A673 (cell line): ENCODE results near the gene SLC34A2. TPM values are rescaled to one million over a fixed set of nuclear protein-coding genes. Genes with fewer than 3 reads are reported as not detected.

Experiments
- BruUV-seq: library from RNA; stranded (reverse); fragments of 400-500 nt; replicated peaks from 2 replicates; lab custom pipeline; 2021; lab: Mats Ljungman, UMichigan
- CTCF ChIA-PET: fragments of 300-600 bp; sonication (Branson Sonifier 250); formaldehyde crosslinking; loops from one replicate; lab custom pipeline; 2022; ENCODE audit warnings: antibody characterized with exemption; lab: Charles Lee
- POLR2A ChIA-PET: fragments of 300-600 bp; sonication (Branson Sonifier 250); formaldehyde crosslinking; loops from one replicate; lab custom pipeline; 2022; ENCODE audit warnings: antibody characterized with exemption; ENCODE audit not compliant: low non-redundant PET; lab: Charles Lee
- DNase-seq: peaks from one replicate; pipeline ENCODE4 v3.0.0-alpha.2; 2015; ENCODE audit warnings: low spot score
- H3K27ac ChIP-seq: fragments of 200-600 bp; sonication (generic); 2 replicates; pipeline ENCODE4 v1.5.1; 2016; ENCODE audit warnings: mixed run types, low read depth, mild to moderate bottlenecking, mixed read lengths, antibody characterized with exemption, low read length; ENCODE audit not compliant: poor library complexity, severe bottlenecking
- H3K27me3 ChIP-seq: fragments of 200-600 bp; sonication (generic); replicated peaks from 2 replicates; pipeline ENCODE4 v1.6.1; 2017; ENCODE audit warnings: mixed run types, low read depth, mild to moderate bottlenecking, mixed read lengths, antibody characterized with exemption, low read length; ENCODE audit not compliant: insufficient read depth, poor library complexity
- H3K36me3 ChIP-seq: fragments of 200-600 bp; sonication (generic); 2 replicates; pipeline ENCODE4 v1.6.1; 2016; ENCODE audit warnings: mixed run types, mild to moderate bottlenecking, mixed read lengths, antibody characterized with exemption, low read length; ENCODE audit not compliant: insufficient read depth, poor library complexity, severe bottlenecking
- H3K4me1 ChIP-seq: fragments of 200-600 bp; sonication (generic); 2 replicates; pipeline ENCODE4 v1.6.1; 2017; ENCODE audit warnings: mixed run types, mild to moderate bottlenecking, mixed read lengths, antibody characterized with exemption, low read length; ENCODE audit not compliant: insufficient read depth, poor library complexity, severe bottlenecking
- H3K4me3 ChIP-seq: fragments of 200-600 bp; sonication (generic); 2 replicates; pipeline ENCODE4 v1.5.1; 2016; ENCODE audit warnings: low read depth, mixed run types, mild to moderate bottlenecking, mixed read lengths, low read length; ENCODE audit not compliant: poor library complexity, severe bottlenecking
- H3K9me3 ChIP-seq: fragments of 200-600 bp; sonication (generic); 2 replicates; pipeline ENCODE4 v1.6.1; 2016; ENCODE audit warnings: mixed run types, low read depth, mild to moderate bottlenecking, mixed read lengths, antibody characterized with exemption, low read length; ENCODE audit not compliant: poor library complexity, severe bottlenecking
- CTCF ChIP-seq: fragments of 300-800, 200-600 bp; sonication (generic); conservative IDR thresholded peaks from 2 replicates; pipeline ENCODE4 v1.5.1; 2017; ENCODE audit warnings: low read depth, mild to moderate bottlenecking, antibody characterized with exemption, low read length, moderate library complexity, mixed read lengths
- EZH2 ChIP-seq: fragments of 200-600 bp; sonication (generic); IDR thresholded peaks from 2 replicates; pipeline ENCODE4 v1.6.1; 2017; ENCODE audit warnings: borderline replicate concordance, low read depth, mild to moderate bottlenecking, mixed read lengths, antibody characterized with exemption, low read length; ENCODE audit not compliant: poor library complexity, severe bottlenecking
- intact Hi-C: fragments of 100-400 bp; cut with micrococcal nuclease; formaldehyde crosslinking; loops from one replicate; pipeline ENCODE4 v1.10.0; 2022; ENCODE audit not compliant: unreplicated experiment
- total RNA-seq: library from RNA; stranded (reverse); gene quantifications from 2 replicates; pipeline ENCODE4 v1.2.3, GENCODE V29; 2021

SLC34A2 gene
- total RNA-seq, 1 experiment from 2014 or later = 0.06 TPM

GRCh38 chr4:25710637-25711036 lies 55.0 kb downstream of the SLC34A2 start:
- intact Hi-C loops = no loop called here
- CTCF ChIA-PET = no interaction called here
- H3K27me3 ChIP-seq = no peaks in the 10 kb centered on the region
- TF ChIP-seq EZH2 (no peak), CTCF (no peak)
- POLR2A ChIA-PET = no interaction called here
- H3K36me3 ChIP-seq = no peaks in the 10 kb centered on the region
- no peak overlapping the region for H3K27ac ChIP-seq
- BruUV-seq = no TSS peak
- H3K4me3 ChIP-seq = no peak overlapping the region
- no peak for DNase-seq
- no peaks in the 10 kb centered on the region for H3K4me1 ChIP-seq
- no peaks in the 10 kb centered on the region for H3K9me3 ChIP-seq

GRCh38 chr4:25712611-25713010 lies 57.0 kb downstream of the SLC34A2 start:
- H3K4me1 ChIP-seq = no peaks in the 10 kb centered on the region
- H3K4me3 ChIP-seq = no peak overlapping the region
- no peaks in the 10 kb centered on the region for H3K27me3 ChIP-seq
- H3K27ac ChIP-seq = no peak overlapping the region
- no peaks in the 10 kb centered on the region for H3K9me3 ChIP-seq
- intact Hi-C loops = no loop called here
- CTCF ChIA-PET = interaction anchor here (0.6 kb wide), 1 partner anchor 16 kb away, joined by 5 read pairs; no protein-coding TSS in a partner anchor
- no peak for TF ChIP-seq CTCF
- no TSS peak for BruUV-seq
- POLR2A ChIA-PET = no interaction called here
- DNase-seq = no peak
- H3K36me3 ChIP-seq = no peaks in the 10 kb centered on the region

GRCh38 chr4:25713812-25714211 lies 58.2 kb downstream of the SLC34A2 start:
- BruUV-seq = no TSS peak
- Histone ChIP-seq H3K9me3 (no peaks in the 10 kb centered on the region), H3K4me1 (no peaks in the 10 kb centered on the region), H3K4me3 (no peak overlapping the region), H3K27ac (no peak overlapping the region), H3K36me3 (no peaks in the 10 kb centered on the region), H3K27me3 (no peaks in the 10 kb centered on the region)
- intact Hi-C loops = no loop called here
- POLR2A ChIA-PET = interaction anchor here (0.7 kb wide), 1 partner anchor 38 kb away, joined by 12 read pairs; no protein-coding TSS in a partner anchor
- DNase-seq = no peak
- CTCF ChIA-PET = no interaction called here
- TF ChIP-seq CTCF (no peak), EZH2 (no peak)
